ENCODE results near the gene CDH12.
"Not testable (repeated sequence)": the region's sequence is repeated elsewhere in the genome, so short reads cannot be mapped to it uniquely, and the experiment has no call there.

Gene CDH12

DNA sequence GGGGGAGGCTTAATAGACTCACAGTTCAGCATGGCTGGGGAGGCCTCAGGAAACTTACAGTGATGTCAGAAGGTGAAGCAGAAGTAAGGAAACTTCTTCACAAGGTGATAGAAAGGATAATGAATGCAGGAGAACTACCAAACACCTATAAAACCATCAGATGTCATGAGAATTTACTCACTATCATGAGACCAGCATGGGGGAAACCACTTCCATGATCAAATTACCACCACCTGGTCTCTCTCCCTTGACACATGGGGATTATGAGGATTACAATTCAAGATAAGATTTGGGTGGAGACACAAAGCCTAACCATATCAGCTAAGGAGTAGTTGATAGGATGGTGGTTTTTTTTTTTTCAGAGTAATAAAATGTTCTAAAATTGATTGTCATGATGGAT, 201.8 kb downstream of the CDH12 start:
- no peak for DNase-seq (ENCODE audit: low read depth in 1 of 2, low spot score in 1 of 2)

DNA sequence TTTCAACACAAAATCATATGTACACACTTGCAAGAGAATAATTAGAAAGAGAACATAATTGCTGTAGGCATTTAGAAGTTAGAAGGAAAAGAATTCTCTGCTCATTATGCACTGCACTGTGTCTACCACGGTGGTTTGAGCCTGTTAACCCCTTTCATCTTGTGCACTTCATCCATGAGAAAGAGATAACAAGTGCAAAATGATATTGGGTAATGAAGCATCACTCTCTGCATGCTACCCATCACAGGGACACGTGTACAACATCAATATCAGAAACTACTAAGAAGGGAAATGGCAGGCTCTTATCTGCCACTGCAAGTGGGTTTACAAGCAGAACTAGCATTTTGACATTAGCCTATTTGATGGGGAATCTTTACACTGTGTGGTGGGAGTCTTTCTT, 202.6 kb downstream of the CDH12 start:
- no peak for DNase-seq (ENCODE audit: low read depth in 1 of 2, low spot score in 1 of 2)

DNA sequence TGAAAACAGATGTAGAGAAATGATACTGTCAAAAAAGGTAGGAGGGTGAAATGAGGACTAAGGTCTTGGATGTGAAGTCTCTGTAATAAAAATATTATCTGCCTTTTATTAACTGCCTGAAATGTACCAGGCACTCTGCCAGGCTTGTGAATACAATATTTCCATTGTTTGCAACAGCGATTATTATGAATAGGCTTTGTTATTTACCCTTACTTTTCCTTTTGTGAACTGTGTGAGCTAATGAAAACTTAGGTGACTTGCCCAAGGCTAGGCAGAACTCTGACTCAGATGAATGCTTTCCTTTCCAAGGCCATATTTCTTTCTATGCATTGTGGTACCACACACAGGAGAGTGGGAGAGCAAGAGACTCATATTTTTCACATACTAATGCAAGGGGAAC, 204.1 kb downstream of the CDH12 start:
- DNase-seq (ENCODE audit: low read depth in 1 of 2, low spot score in 1 of 2): no peak

DNA sequence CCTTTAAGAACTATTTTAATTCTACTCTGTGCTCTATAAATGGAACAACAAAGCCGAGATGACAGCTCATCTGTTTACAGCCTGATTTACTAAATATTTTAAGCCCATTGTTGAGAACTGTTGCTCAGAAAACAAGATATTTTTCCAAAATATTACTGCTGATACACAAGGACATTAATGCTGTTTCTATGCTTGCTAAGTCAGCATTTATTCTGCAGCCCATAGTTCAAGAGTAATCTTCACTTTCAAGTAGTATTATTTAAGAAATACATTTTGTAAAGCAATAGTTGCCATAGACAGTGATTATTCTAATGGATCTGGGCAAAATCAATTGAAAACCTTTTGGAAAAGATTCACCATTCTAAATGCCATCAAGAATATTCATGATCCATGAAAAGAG, 208.3 kb downstream of the CDH12 start:
- no peak for DNase-seq (ENCODE audit: low read depth in 1 of 2, low spot score in 1 of 2)

DNA sequence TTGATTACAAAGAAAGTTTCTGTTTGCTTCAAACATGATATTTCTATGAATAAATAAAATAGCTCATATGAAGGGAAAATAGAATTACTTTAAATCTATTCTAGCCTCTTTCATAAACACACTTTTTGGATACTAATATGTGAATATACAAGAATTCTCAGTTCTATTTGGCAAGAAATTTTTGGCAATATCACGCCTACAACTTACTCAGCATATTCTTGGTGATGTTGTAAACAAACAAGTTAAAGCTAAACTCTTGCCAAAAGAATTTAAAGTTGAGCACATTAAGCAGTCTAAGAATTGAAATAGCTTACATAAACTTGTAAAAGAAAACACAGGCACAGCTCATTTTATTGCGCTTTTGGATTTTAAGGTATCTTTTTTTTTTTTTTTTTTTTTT, 209.8 kb downstream of the CDH12 start:
- no peak for DNase-seq (ENCODE audit: low read depth in 1 of 2, low spot score in 1 of 2)

DNA sequence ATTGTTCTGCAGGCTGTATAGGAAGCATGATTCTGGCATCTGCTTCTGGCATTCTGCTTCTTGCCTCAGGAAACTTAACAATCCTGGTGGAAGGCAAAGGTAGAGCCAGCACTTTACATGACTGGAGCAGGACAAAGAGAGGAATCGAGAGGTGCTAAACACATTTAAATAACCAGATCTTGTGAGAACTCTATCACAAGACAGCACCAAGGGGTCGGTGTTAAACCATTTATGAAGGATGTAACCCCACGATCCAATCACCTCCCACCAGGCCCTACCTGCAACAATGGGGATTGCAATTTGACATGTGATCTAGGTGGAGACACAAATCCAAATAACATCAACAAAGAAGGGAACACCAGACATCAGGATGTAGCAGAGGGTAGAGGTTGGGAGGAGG, 221.5 kb downstream of the CDH12 start:
- DNase-seq (ENCODE audit: low read depth in 1 of 2, low spot score in 1 of 2): no peak

DNA sequence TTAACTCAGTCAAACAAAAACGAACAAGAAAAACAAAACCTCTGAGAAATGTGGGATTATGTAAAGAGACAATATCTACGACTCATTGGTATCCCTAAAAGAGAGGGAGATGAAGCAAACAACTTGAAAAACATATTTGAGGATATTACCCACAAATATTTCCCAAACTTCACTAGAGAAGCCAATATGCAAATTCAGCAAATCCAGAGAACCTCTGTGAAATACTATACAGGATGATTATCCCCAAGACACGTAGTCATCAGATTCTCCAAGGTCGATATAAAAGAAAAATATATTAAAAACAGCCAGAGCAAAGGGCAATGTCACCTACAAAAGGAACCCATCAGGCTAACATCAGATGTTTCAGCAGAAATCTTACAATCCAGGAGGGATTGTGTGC, 226.1 kb downstream of the CDH12 start:
- DNase-seq (ENCODE audit: low read depth in 1 of 2, low spot score in 1 of 2): no peak

DNA sequence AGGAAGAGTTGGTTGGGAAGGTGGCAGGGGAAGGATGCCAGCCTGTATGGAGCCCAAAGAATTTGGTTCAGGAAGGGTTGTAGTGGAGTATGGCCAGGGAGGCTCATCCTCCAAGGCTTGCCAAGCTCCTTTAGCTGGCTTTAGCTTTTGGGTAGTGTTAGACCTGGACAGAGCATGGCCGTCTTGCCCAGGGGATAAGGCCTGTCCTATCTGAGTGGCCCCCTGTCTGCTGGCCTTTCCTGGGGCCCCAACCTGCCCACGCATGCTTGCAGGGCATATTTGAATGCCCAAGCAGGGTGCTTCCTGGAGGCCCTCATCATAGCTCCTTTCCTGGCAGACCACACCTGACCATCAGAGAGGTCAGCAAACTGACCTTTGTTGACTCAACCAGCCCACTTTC, 227.7 kb downstream of the CDH12 start:
- no peak for DNase-seq (ENCODE audit: low read depth in 1 of 2, low spot score in 1 of 2)

DNA sequence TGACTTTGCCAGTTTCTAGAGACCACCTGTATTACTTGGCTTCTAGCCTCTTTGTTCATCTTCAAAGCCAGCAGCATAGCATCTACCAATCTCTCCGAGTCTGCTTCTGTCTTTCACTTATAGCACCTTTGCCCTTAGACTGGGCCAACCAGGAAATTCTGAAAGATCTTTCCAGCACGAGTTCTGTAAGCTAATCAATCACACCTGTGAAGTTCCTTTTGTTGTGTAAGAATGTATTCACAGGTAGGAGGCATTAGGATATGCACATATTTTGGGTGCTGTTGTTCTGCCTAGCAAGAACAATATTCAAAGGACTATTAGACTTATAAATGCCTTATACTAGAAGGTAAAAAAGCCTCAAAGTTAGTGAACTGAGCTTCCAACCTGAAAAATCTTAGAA, 232.1 kb downstream of the CDH12 start:
- DNase-seq (ENCODE audit: low read depth in 1 of 2, low spot score in 1 of 2): no peak

DNA sequence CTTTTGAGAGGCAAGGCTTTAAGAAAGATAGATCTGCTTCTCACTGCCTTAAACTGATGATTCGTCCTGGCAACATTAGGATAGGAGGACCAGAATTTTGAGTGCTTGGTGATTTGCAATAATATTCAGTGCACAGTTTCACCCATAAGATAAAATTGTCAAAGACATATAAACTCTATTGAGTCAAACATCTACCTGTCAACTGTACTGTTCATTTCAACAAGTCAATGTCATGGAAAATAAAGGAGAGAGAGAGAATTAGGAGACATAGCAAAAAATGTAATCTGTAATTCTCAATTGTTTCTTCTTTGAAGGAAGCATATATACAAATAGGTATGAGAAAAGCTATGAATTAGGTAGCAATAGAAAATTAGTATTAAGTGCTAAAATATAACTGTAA, 237.2 kb downstream of the CDH12 start:
- no peak for DNase-seq (ENCODE audit: low read depth in 1 of 2, low spot score in 1 of 2)

DNA sequence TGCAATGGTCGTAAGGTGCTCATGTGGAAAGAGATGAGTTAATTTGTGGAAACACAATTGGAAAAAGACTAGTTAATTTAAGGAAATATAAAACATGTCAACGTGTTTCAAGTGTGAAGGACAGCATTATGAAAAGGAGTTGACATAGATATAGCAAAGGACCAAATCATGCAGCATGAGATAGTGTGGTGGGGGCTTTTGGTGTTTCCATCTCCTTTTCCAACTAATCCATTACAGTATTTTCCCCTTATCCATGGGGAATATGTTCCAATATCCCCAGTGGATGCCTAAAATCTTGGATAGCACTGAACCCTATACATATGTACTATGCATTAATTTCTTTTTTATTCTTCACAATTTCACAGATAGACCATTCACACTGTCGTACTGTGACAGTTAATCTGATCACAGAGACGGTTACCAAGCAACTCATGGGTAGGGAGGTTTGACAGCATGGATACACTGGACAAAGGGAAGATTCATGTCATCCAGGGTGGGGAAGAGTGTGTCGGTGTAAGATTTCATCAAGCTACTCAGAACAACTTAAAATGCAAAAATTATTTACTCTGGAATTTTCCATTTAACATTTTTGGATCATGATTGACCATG, 238.6 kb downstream of the CDH12 start:
- no peak for DNase-seq (ENCODE audit: low read depth in 1 of 2, low spot score in 1 of 2)

DNA sequence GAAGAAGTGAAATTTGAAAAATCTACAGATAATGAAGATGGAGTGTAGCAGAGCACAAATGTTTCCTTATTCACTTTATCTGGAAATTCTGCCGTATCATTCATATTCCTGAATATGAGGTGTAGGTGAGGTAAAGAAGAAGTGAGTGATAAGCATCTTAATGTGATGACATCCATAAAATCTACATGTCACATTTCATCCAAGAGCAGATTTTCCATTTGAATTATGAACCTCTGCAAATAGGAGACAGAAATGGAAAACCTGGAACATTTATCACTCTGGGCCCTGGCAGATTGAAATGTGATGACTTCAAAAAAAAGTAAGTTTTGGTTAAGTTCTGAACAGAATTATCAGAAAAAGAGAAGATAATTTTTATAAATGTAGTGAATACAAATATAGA, 240.2 kb downstream of the CDH12 start:
- no peak for DNase-seq (ENCODE audit: low read depth in 1 of 2, low spot score in 1 of 2)

DNA sequence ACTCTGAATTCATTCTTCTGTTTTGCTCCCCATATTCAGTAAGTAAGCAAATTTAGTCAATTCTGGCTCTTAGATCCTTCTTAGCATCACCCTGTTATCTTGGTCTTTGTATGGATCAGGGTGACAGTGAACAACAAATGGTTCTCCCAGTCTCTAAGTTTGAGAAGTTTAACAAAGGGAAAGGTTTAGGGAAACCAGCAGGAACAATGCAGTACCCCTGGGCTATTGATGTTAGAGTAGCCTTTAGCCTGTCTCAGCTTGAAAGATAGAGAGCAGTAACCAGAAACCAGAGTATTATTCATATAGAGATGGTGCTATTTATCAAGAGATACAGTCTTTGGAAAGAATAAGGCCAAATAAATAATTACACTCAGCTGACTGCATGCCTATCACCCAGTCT, 241.8 kb downstream of the CDH12 start:
- no peak for DNase-seq (ENCODE audit: low read depth in 1 of 2, low spot score in 1 of 2)

DNA sequence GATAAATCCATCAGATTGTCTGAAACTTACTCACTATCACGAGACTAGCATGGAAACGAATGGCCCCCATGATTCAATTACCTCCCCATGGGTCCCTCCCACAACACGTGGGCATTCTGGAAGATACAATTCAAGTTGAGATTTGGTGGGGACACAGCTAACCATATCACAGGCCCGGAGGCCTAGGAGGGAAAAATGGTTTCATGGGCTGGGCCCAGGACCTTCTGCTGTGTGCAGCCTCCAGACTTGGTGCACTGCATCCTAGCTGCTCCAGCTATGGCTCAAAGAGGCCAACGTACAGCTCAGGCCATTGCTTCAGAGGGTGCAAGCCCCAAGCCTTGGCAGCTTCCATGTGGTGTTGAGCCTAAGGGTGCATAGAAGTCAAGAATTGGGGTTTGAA, 245.6 kb downstream of the CDH12 start:
- not testable (repeated sequence) for DNase-seq (ENCODE audit: low read depth in 1 of 2, low spot score in 1 of 2)

DNA sequence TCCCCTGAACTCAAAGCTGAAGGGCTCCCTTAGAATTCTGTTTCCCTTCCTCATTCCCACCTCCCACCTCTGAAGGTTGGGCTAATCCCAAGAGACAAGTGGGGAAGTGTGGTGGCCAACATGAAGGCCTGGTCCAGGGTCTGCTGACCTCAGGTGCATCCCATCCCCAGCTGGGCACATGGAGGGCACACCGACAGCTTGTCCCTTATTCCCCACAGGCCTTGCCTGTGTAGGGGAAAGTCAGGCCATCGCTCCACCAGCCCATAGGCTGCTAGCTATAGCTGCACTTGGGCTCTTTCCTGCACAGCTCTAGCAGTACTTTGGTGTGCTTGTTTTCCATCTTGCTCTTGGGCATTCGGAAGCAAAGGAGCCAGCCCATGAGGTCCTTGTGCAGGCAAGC, 247.7 kb downstream of the CDH12 start:
- DNase-seq (ENCODE audit: low read depth in 1 of 2, low spot score in 1 of 2): no peak

DNA sequence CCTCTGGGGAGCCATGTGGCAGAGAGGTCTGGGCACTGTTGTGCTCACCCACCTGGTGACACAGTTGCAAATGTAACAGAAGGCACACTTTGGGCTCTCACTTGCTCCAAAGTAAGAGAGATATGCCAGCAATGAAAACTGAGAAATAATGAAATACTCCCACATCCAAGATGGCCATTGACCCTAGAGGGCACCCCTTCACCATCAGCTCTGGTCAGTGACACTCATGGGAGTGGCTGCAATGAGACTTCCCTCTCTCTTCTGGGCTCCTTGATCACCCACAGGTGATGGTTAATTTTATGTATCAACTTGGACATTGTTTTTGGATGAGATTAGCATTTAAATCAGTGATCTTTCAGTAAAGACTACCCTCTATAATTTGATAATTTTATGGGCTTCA, 248.4 kb downstream of the CDH12 start:
- no peak for DNase-seq (ENCODE audit: low read depth in 1 of 2, low spot score in 1 of 2)

DNA sequence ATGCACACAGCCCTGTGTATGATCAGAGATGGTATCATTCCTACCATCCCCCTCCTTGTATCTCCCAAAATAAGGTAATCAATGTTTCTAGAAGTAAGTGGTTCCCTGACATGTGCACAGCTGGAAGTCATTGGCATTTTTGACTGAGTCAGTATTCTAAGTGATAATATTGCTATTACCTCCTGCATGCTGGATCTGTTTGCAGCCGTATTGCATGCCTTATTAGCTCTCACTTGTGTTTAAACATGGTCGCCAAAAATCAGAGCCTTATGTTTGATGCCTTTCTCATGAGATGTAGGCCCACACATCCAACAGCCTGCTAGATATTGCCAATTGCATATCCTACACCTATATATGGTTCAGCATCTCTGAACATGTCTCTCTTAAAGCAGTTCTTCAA, 254.3 kb downstream of the CDH12 start:
- no peak for DNase-seq (ENCODE audit: low read depth in 1 of 2, low spot score in 1 of 2)

DNA sequence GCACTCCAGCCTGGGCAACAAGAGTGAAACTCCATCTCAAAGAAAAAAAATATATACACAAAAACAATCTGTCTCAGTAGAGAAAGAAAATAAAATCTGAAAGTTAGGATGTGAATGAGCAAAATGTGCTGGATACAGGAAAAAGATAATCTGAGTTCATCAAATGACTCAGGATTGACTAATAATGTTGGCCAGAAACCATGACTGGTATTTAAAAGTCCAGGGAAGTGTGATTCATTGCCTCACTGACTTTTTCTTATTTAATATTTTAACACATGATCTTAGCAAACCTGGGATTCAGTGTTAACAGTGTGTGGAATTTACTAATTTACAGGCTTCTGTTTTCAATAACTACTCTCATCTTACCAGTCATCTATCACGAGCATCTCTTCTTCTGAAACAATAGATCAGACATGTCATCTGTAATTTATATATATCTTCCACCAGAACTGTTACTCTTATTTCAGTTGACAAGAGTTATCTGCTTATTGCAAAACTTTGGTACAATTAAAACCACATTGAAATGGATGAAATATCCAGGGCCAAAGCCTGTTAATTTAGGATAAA, 256.7 kb downstream of the CDH12 start:
- no peak for DNase-seq (ENCODE audit: low read depth in 1 of 2, low spot score in 1 of 2)

DNA sequence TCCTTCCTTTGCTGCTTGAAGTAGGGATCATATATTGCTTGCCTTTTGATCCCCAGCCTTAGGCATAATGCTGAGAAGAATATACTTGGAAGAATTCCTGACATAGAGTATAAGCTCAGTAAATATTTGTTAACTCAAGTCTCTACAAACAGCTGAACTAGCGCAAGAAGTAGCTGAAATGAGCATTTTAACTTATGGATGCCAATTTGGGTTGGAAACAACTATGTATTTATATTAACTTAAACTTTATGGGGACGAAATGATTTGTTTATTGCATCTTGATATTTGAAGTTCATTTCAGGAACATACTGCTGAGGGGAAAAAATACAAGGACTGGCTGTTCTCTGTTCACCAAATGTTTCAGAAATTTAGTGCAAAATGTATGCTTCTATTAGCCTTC, 258.7 kb downstream of the CDH12 start:
- DNase-seq (ENCODE audit: low read depth in 1 of 2, low spot score in 1 of 2): no peak

DNA sequence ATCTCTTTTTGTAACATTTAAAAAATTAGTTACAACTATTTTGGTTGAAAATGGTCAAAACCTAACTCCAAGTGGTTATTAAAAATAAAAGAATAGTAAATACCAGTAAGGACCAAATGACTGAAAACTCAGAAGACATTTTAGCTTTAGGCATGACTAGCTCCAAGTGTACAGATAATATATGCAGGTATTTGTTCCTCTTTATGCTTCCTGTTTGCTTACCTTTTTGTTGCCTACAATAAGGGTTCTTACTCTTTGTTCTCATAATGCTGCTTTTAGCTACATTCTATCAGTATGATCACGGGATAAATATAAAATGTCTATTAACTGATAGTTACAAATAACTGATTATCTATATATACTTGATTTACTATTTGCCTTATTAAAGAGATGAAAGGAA, 259.6 kb downstream of the CDH12 start:
- no peak for DNase-seq (ENCODE audit: low read depth in 1 of 2, low spot score in 1 of 2)

DNA sequence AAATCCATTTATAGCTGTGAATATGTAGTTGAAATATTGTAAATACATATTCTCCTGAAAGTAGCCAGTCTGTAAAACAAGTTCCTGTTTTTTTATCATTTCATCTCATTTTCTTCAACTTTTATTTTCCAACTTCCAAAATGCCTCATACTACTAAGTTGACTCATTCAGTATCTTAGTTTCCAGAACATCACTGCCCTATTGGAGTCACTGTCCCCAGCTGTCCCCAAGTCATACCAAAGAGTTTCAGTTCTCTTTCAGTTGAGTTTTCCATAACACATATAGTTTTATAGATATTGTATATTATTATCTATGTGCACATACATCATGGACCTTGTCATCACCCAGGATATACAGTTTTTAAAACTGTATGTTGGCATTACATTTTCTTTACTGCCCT, 261.7 kb downstream of the CDH12 start:
- no peak for DNase-seq (ENCODE audit: low read depth in 1 of 2, low spot score in 1 of 2)

DNA sequence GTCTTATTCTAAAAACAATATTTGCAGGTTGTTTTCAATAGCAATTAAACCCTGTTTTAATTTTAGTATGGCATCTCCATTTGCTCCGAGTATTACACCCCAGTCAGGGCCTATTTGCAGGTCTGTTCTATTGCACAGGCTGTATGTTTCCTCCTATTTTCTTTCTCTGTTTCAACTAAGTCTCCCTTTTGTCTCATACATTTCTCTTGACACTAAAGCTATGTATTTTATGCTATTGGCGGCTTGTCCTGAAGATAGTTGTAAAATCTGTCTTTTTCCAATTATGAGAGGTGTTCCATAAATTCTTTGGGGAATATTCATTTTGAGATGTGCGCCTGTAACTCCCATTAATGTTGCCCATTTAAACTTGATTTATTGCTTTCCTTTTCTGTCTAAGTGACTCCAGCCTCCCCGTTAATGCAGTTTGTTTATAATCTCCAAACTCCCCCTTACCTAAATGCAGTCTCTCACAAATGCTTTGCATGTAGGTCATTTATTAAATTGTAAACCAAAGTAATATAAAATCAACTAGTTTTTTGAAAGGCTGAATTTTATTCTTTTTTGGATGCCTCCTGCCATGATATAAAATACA, 262.4 kb downstream of the CDH12 start:
- DNase-seq (ENCODE audit: low read depth in 1 of 2, low spot score in 1 of 2): no peak

DNA sequence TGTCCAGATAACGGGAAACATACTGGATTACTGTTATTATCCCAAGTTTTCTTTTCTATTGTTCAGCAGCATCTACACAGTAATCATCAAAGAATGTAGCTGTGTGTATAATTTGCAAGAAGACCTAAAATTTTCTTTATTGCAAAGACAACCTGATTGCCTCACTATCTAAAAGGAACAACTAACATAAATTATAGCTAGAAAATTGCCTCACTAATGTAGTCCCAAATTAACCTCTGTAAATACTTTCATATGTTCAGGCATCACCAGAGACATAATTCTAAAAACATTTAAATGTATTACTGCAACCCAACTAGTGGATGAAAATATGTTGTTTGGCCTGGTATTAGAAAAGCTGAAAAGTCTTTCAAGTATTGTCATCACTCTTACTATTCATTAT, 275.4 kb downstream of the CDH12 start:
- no peak for DNase-seq (ENCODE audit: low read depth in 1 of 2, low spot score in 1 of 2)
